ENCODE measurements around the gene ASCL5. TPM values are rescaled to one million over a fixed set of nuclear protein-coding genes. Genes with fewer than 3 reads are reported as not detected.

ASCL5 gene
- total and polyA plus RNA-seq, 9 of the 15 experiments (the other 6 are each of a cell fraction or from before 2014, with no cell fraction given) = 0.09 TPM; not detected in 8

DNA sequence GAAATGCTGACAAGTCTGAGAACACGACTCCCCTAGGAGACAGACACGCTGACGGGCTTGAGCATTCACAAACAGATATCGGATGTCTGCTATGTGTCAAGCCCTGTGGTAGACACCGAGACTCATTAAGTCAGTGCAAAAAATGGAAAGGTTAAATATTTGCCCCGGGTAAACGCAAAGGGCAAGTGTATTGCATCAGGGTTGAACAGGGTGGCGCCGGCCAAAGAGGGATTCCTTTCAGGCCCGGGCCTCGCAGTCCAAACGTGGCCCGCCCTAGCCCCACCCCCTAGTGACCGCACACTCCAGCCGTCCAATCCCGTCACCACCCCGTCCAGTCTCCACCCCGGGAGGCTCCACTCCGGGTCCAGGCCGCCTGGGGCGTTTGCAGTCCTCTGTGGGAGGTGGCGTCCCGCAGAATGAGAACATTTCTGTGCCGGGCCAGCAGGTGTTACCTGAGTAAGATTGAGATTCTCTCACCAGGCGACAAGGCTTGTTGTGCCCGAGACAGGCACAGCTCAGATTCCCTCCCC, 43.6 kb upstream of the ASCL5 start (continued):
- TF ChIP-seq POLR2H (tag; IDR thresholded peaks at IDR 0.05; ENCODE audit: low read depth) (peak; percentile 78), NCOA6 (IDR thresholded peaks at IDR 0.05) (no peak), CBX3 (IDR thresholded peaks at IDR 0.05; ENCODE audit: borderline replicate concordance in 1 of 2, low read length in 2 of 2) (0 out of 3 replicates have a peak, but pooled peaks of 1 of the 2 experiments have one; percentile 75), BRF1 (IDR thresholded peaks at IDR 0.05; ENCODE audit: borderline replicate concordance, extremely low read depth, insufficient read length) (no peak), EGR1 (conservative IDR thresholded peaks at IDR 0.05) (no peak), GATA2 (CRISPR knock-in tag; IDR thresholded peaks at IDR 0.05) (no peak), RBM14 (IDR thresholded peaks at IDR 0.05; ENCODE audit: borderline replicate concordance, insufficient read depth, low read depth, low read length) (no peak), GABPB2 (CRISPR knock-in tag; conservative IDR thresholded peaks at IDR 0.05) (no peak), ZFP30 (CRISPR knock-in tag; IDR thresholded peaks at IDR 0.05; ENCODE audit: borderline replicate concordance) (no peak), SLC30A9 (CRISPR knock-in tag; IDR thresholded peaks at IDR 0.05) (no peak), NFRKB (IDR thresholded peaks at IDR 0.05; ENCODE audit: low read depth) (no peak; the same call in 1 of the 2 replicates), ESRRA (IDR thresholded peaks at IDR 0.05; ENCODE audit: borderline replicate concordance, low read depth) (peak; percentile 98), TOE1 (IDR thresholded peaks at IDR 0.05; ENCODE audit: borderline replicate concordance) (no peak), TOE1 (CRISPR knock-in tag; IDR thresholded peaks at IDR 0.05; ENCODE audit: borderline replicate concordance, low read depth) (no peak), NFATC3 (IDR thresholded peaks at IDR 0.05) (0 out of 2 replicates have a peak, but pooled peaks have one; percentile 14), MIER1 (IDR thresholded peaks at IDR 0.05; ENCODE audit: low read depth) (no peak), ZBTB17 (CRISPR knock-in tag; IDR thresholded peaks at IDR 0.05) (no peak)
- TF ChIP-seq, protein P1, sequence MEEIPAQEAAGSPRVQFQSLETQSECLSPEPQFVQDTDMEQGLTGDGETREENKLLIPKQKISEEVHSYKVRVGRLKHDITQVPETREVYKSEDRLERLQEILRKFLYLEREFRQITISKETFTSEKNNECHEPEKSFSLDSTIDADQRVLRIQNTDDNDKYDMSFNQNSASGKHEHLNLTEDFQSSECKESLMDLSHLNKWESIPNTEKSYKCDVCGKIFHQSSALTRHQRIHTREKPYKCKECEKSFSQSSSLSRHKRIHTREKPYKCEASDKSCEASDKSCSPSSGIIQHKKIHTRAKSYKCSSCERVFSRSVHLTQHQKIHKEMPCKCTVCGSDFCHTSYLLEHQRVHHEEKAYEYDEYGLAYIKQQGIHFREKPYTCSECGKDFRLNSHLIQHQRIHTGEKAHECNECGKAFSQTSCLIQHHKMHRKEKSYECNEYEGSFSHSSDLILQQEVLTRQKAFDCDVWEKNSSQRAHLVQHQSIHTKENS (CRISPR knock-in tag; IDR thresholded peaks at IDR 0.05) = no peak
- TF ChIP-seq, protein P2, sequence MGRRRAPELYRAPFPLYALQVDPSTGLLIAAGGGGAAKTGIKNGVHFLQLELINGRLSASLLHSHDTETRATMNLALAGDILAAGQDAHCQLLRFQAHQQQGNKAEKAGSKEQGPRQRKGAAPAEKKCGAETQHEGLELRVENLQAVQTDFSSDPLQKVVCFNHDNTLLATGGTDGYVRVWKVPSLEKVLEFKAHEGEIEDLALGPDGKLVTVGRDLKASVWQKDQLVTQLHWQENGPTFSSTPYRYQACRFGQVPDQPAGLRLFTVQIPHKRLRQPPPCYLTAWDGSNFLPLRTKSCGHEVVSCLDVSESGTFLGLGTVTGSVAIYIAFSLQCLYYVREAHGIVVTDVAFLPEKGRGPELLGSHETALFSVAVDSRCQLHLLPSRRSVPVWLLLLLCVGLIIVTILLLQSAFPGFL (CRISPR knock-in tag; IDR thresholded peaks at IDR 0.05) = no peak
- TF ChIP-seq, protein P3, sequence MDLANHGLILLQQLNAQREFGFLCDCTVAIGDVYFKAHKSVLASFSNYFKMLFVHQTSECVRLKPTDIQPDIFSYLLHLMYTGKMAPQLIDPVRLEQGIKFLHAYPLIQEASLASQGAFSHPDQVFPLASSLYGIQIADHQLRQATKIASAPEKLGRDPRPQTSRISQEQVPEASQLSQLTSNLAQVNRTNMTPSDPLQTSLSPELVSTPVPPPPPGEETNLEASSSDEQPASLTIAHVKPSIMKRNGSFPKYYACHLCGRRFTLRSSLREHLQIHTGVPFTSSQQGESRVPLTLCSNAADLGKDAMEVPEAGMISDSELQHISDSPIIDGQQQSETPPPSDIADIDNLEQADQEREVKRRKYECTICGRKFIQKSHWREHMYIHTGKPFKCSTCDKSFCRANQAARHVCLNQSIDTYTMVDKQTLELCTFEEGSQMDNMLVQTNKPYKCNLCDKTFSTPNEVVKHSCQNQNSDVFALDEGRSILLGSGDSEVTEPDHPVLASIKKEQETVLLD (IDR thresholded peaks at IDR 0.05) = no peak
- TF ChIP-seq, protein P4, sequence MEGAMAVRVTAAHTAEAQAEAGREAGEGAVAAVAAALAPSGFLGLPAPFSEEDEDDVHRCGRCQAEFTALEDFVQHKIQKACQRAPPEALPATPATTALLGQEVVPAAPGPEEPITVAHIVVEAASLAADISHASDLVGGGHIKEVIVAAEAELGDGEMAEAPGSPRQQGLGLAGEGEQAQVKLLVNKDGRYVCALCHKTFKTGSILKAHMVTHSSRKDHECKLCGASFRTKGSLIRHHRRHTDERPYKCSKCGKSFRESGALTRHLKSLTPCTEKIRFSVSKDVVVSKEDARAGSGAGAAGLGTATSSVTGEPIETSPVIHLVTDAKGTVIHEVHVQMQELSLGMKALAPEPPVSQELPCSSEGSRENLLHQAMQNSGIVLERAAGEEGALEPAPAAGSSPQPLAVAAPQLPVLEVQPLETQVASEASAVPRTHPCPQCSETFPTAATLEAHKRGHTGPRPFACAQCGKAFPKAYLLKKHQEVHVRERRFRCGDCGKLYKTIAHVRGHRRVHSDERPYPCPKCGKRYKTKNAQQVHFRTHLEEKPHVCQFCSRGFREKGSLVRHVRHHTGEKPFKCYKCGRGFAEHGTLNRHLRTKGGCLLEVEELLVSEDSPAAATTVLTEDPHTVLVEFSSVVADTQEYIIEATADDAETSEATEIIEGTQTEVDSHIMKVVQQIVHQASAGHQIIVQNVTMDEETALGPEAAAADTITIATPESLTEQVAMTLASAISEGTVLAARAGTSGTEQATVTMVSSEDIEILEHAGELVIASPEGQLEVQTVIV (CRISPR knock-in tag; IDR thresholded peaks at IDR 0.05; ENCODE audit: borderline replicate concordance) = no peak

Measured in K562 (cell line).